ENCODE data around the gene WDR82.

Gene WDR82

DNA sequence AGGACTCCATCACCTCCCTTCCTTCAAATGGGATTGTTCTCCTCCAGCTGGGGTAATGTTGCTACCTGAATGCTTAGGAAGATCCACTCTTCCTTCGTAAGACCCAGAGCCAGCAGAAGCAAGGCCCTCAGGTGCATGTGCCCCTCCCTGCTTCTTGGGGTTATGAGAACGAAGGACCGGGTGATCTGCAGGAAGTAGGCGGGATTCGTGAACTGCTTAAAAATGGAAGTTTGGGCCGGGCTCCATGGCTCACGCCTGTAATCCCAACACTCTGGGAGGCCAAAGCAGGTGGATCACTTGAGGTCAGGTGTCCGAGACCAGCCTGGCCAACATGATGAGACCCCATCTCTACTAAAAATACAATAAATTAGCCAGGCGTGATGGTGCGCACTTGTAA is 61.0 kb downstream of the WDR82 start:
- no peak overlapping the region for H3K4me3 Mint-ChIP-seq
- no peak for DNase-seq (ENCODE audit: low spot score in 2 of 2)
- no peak for ATAC-seq (ENCODE audit: low read depth)

DNA sequence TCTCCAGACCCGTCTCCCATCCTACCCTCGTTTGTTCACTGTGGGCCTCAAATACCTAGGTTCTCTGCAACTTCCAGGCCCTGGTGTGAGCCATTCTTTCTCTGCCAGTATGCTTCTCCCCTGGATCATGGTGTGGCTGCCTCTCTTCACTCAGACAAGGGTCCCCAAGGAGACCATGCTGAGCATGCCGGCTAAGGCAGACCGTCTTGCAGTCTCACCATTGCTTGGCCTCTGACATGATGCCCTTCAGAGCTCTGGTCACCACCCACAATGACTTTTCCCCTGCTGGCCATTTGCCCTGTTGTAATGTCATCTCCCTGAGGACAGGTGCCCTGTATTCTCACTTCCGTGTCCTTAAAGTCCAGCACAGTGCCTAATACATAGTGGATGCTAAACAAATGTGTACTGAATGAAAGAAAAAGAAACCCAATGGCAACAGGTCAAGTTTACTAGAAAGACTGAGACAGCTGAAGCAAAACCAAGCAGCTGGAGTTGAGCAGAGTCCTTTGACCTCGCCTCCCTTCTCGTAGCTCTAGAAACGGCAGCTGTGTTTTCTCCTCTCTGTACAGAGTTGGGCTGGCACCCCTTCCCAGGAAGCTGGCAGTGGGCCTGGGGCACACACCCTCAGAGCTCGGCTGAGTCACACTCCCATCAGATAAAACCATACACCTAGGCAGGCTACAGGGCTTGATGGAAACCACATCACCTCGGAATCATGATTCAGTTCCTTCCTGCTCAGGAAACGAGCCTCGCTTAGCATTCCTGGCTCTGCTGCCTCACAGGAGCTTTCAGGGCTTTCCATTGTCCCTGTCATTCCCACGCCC is 61.7 kb downstream of the WDR82 start:
- no peak overlapping the region for H3K4me3 Mint-ChIP-seq
- H3K9me3 Mint-ChIP-seq: no peaks in the 10 kb centered on the region
- ATAC-seq (ENCODE audit: low read depth) (no peak), DNase-seq (ENCODE audit: low spot score in 2 of 2) (no peak)
- H3K27ac Mint-ChIP-seq: peak overlapping the region; percentile 59
- H3K27me3 Mint-ChIP-seq: no peaks in the 10 kb centered on the region
- H3K4me1 Mint-ChIP-seq: peaks cover 30% of the 10 kb centered on the region
- H3K36me3 Mint-ChIP-seq: peaks cover 29% of the 10 kb centered on the region

More for the DNA sequence above, 61.0 kb downstream of the WDR82 start:
- Mint-ChIP-seq H3K27ac (peak overlapping the region; percentile 59), H3K27me3 (no peaks in the 10 kb centered on the region), H3K9me3 (no peaks in the 10 kb centered on the region), H3K36me3 (peaks cover 29% of the 10 kb centered on the region), H3K4me1 (peaks cover 35% of the 10 kb centered on the region)

DNA sequence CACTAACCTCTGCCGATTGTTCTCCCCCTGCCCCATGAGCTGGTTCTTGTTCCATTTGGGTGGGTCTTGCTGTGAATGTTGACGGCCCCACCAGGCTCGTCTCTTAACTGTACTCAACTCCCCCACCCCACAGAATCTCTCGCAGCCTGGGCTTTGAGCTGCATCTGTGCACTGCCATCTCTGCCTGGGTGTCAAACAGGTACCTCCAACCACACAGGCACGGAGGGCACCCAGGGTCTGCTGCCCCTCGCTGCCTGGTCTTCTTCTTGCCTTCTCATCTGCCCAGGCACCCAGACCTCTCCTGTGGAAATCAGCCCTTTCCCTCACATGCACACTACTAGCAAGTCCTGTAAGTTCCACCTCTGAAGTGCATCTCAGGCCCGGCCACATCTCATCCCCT is 63.1 kb downstream of the WDR82 start:
- ATAC-seq (ENCODE audit: low read depth): no peak
- H3K4me3 Mint-ChIP-seq: no peak overlapping the region
- H3K36me3 Mint-ChIP-seq: peaks cover 32% of the 10 kb centered on the region
- H3K9me3 Mint-ChIP-seq: no peaks in the 10 kb centered on the region
- peaks cover 25% of the 10 kb centered on the region for H3K4me1 Mint-ChIP-seq
- DNase-seq (ENCODE audit: low spot score in 2 of 2): no peak
- peak overlapping the region; percentile 5 for H3K27ac Mint-ChIP-seq
- no peaks in the 10 kb centered on the region for H3K27me3 Mint-ChIP-seq

DNA sequence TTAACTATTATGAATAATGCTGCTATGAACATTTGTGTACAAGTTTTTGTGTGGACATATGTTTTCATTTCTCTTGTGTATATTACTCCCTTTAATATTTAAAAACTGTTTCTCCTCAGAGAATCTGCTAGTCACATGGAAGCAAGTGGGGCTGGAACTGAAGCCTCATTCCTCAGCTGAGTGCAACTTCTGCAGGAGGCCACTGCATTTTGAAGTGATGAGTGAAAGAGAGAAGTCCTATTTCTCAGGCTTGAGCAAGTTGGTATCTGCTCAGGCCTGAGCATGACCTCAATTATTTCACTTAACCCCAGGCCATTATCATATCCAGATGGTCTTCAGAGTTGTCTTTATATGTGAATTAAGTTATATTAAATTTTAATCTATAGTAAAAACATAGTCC is 64.5 kb downstream of the WDR82 start:
- peak overlapping the region; percentile 48 for H3K27ac Mint-ChIP-seq
- H3K9me3 Mint-ChIP-seq: no peaks in the 10 kb centered on the region
- H3K4me1 Mint-ChIP-seq: peaks cover 19% of the 10 kb centered on the region

DNA sequence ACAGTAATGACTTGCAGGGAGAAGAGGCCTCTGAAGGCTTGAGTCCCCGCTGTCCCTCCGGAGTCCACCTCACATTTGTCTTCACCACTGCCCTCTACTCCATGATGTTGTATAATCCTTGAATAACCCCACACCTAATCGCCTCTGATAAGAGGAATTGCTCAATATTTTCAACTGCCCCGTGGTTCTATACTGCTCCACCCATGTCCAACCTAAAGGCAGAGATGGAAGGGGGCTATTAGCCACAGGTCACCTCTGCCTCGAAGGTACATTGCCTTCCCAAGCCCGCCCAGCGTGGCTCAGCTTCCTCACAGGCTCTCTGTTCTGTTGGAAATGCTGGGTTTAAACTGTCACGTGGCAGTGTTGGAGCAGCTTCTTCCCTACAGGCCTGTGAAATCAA is 65.4 kb downstream of the WDR82 start:
- Mint-ChIP-seq H3K27ac (no peak overlapping the region), H3K36me3 (peaks cover 39% of the 10 kb centered on the region), H3K4me1 (peaks cover 13% of the 10 kb centered on the region), H3K4me3 (no peak overlapping the region), H3K9me3 (no peaks in the 10 kb centered on the region), H3K27me3 (no peaks in the 10 kb centered on the region)
- DNase-seq (ENCODE audit: low spot score in 2 of 2): no peak
- ATAC-seq (ENCODE audit: low read depth): no peak

More for the DNA sequence above, 64.5 kb downstream of the WDR82 start:
- H3K36me3 Mint-ChIP-seq: peaks cover 36% of the 10 kb centered on the region
- DNase-seq (ENCODE audit: low spot score in 2 of 2) (no peak), ATAC-seq (ENCODE audit: low read depth) (no peak)
- no peak overlapping the region for H3K4me3 Mint-ChIP-seq
- no peaks in the 10 kb centered on the region for H3K27me3 Mint-ChIP-seq

DNA sequence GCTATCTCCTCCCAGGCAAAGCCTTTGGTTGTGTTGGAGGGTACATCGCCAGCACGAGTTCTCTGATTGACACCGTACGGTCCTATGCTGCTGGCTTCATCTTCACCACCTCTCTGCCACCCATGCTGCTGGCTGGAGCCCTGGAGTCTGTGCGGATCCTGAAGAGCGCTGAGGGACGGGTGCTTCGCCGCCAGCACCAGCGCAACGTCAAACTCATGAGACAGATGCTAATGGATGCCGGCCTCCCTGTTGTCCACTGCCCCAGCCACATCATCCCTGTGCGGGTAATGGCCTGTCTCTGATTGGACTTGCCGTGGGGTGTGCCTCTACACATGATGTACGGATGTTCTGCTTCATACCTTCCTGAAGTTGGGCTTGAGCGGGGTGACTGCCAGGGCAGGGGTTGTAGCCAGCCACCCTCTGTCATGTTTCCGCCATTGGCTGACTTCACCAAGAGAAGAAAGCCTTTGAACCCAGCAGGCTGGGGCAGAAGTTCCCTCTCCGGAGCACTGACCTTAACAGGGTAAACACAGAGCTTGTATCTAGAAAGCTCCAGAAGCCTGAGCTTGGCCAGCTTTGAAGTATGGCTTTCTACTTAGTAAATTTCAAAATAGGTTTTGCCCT is 67.1 kb downstream of the WDR82 start:
- H3K4me1 Mint-ChIP-seq: peaks cover 2% of the 10 kb centered on the region
- ATAC-seq (ENCODE audit: low read depth): no peak
- H3K9me3 Mint-ChIP-seq: no peaks in the 10 kb centered on the region
- no peak for DNase-seq (ENCODE audit: low spot score in 2 of 2)
- no peak overlapping the region for H3K27ac Mint-ChIP-seq
- H3K36me3 Mint-ChIP-seq: peaks cover 44% of the 10 kb centered on the region
- H3K27me3 Mint-ChIP-seq: no peaks in the 10 kb centered on the region
- H3K4me3 Mint-ChIP-seq: no peak overlapping the region

DNA sequence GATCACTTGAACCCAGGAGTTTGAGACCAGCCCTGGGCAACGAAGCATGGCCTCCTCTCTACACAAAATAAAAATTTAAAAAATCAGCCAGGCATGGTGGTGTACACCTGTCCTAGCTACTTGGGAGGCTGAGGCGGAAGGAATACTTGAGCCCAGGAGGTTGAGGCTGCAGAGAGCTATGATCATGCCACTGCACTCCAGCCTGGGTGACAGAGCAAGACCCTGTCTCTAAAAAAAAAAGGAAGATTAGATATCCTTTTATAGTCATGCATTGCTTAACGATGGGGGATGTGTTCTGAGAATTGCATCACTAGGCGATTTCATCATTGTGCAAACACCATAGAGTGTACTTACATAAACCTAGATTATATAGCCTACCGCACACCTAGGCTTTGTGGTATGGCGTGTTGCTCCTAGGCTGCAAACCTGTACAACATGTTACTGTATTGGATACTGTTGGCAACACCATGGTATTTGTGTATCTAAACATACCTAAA is 67.9 kb downstream of the WDR82 start:
- peaks cover 2% of the 10 kb centered on the region for H3K4me1 Mint-ChIP-seq

DNA sequence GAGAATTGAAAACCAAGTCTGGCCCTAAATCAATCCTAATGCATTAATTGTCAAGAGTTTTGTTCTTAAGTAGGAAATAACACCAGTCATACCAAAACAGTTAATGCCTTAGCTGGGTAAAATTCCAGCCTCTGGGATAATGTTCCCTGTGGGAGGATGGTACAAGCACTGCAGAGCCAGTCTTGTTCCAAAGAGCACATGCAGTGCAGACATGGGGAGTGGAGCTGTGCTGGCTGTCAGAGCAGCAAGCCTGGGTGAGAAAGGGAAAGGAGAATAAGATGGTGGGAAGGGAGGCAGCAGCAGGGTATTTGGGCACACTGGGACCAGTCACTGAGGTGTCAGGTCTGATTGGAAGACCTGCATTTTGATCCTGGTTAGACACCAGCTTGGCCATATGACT is 68.4 kb downstream of the WDR82 start:
- ATAC-seq (ENCODE audit: low read depth) (no peak), DNase-seq (ENCODE audit: low spot score in 2 of 2) (no peak)
- H3K4me1 Mint-ChIP-seq: no peaks in the 10 kb centered on the region
- peak overlapping the region; percentile 62 for H3K27ac Mint-ChIP-seq
- H3K9me3 Mint-ChIP-seq: no peaks in the 10 kb centered on the region
- no peaks in the 10 kb centered on the region for H3K27me3 Mint-ChIP-seq
- H3K36me3 Mint-ChIP-seq: peaks cover 45% of the 10 kb centered on the region
- no peak overlapping the region for H3K4me3 Mint-ChIP-seq

More for the DNA sequence above, 67.9 kb downstream of the WDR82 start:
- H3K9me3 Mint-ChIP-seq: no peaks in the 10 kb centered on the region
- H3K27ac Mint-ChIP-seq: peak overlapping the region; percentile 62
- no peak for DNase-seq (ENCODE audit: low spot score in 2 of 2)
- peaks cover 46% of the 10 kb centered on the region for H3K36me3 Mint-ChIP-seq
- no peaks in the 10 kb centered on the region for H3K27me3 Mint-ChIP-seq
- H3K4me3 Mint-ChIP-seq: no peak overlapping the region
- ATAC-seq (ENCODE audit: low read depth): no peak

DNA sequence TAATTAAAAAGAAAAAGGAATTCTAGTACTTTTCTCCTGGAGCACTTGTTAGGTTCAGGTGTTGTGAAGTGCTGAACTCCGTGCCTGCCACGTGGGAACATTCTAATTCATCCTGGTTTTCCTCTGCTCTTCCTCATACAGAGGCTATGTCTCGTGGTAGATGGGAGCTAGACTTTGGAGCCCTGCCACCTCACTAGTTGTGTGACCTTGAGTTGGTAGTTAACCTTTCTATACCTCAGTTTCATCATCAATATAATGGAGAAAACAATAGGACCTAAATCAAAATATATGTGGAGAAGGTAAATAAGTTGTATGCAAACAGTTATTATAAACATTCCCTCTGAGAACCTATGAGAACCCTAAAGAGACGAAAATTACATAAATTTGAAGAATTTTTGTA is 69.9 kb downstream of the WDR82 start:
- no peak for DNase-seq (ENCODE audit: low spot score in 2 of 2)
- H3K4me1 Mint-ChIP-seq: no peaks in the 10 kb centered on the region
- peaks cover 46% of the 10 kb centered on the region for H3K36me3 Mint-ChIP-seq
- no peak overlapping the region for H3K4me3 Mint-ChIP-seq
- H3K27ac Mint-ChIP-seq: no peak overlapping the region
- no peak for ATAC-seq (ENCODE audit: low read depth)
- H3K9me3 Mint-ChIP-seq: no peaks in the 10 kb centered on the region
- no peaks in the 10 kb centered on the region for H3K27me3 Mint-ChIP-seq

DNA sequence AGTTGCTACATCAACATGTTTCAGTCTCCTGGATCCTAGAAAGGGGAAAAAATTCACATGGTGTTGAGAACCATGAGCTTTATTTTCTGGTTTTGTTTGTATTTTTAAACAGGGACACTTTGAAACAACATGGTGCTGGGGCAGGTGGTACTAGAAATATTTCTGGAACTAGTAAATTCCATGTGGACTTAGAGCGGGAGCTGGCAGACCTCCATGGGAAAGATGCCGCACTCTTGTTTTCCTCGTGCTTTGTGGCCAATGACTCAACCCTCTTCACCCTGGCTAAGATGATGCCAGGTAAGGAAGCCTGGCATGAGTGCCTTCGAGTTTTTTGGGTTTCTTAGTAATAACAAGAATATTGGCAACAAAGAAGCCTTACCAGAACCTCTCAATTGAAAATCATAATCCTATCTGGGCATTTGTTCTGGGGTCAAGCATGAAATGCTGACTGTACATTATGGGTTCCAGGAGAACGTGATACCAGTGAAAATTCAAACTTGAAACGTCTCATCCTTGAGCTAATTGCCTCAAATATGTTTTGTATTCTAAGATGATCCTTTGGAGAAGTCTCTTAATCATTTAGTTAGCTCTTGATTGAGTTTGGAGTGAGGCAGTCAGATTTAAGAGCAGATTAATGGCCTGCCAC is 72.6 kb downstream of the WDR82 start:
- no peak for ATAC-seq (ENCODE audit: low read depth)
- Mint-ChIP-seq H3K27me3 (no peaks in the 10 kb centered on the region), H3K36me3 (peaks cover 37% of the 10 kb centered on the region), H3K4me3 (no peak overlapping the region), H3K4me1 (peaks cover 7% of the 10 kb centered on the region), H3K27ac (peak overlapping the region; percentile 14), H3K9me3 (no peaks in the 10 kb centered on the region)
- DNase-seq (ENCODE audit: low spot score in 2 of 2): no peak
